IPS-15b (cell line): ENCODE measurements around the gene PTPN4.

ENCODE experiments used
- H3K27me3 ChIP-seq: one replicate; pipeline ENCODE4 v1.6.1; 2013; ENCODE audit warnings: low read length; ENCODE audit not compliant: control insufficient read depth, insufficient read depth
- H3K36me3 ChIP-seq: one replicate; pipeline ENCODE4 v1.6.1; 2013; ENCODE audit warnings: low read length; ENCODE audit not compliant: control insufficient read depth, insufficient read depth
- H3K4me1 ChIP-seq: one replicate; pipeline ENCODE4 v1.6.1; 2013; ENCODE audit warnings: mild to moderate bottlenecking, low read length; ENCODE audit not compliant: control insufficient read depth, insufficient read depth
- H3K4me3 ChIP-seq: one replicate; pipeline ENCODE4 v1.5.1; 2013; ENCODE audit warnings: low read depth, low read length
- H3K9ac ChIP-seq: one replicate; pipeline ENCODE4 v1.6.1; 2013; ENCODE audit warnings: low read depth, mild to moderate bottlenecking, low read length
- H3K9me3 ChIP-seq: one replicate; pipeline ENCODE4 v1.6.1; 2013; ENCODE audit warnings: mild to moderate bottlenecking, low read length; ENCODE audit not compliant: control insufficient read depth, insufficient read depth

The PTPN4 gene

DNA sequence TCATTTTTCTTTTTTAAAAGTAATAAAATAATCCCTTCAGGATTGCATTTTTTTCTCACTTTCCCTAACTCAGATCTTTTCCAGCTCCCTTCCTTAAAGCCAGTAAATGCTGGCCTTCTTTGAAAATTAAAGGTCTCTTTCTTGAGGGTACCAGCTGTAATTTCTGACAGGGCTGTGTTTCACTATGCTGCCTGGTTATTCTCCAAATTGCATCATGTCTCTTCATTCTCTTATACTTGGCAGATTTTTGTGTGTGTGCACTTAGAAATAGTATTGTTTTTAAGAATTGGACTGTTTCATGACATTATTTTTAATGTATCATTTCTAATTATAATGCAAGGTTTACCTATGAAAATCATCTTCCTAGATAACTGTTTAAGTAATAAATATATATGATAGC is 181.1 kb downstream of the PTPN4 start:
- H3K36me3 ChIP-seq, result no peaks in the 10 kb centered on the region
- no peaks in the 10 kb centered on the region for H3K9me3 ChIP-seq
- H3K4me3 ChIP-seq, result no peak overlapping the region
- H3K4me1 ChIP-seq, result no peaks in the 10 kb centered on the region
- H3K27me3 ChIP-seq, result no peaks in the 10 kb centered on the region
- no peak overlapping the region for H3K9ac ChIP-seq

DNA sequence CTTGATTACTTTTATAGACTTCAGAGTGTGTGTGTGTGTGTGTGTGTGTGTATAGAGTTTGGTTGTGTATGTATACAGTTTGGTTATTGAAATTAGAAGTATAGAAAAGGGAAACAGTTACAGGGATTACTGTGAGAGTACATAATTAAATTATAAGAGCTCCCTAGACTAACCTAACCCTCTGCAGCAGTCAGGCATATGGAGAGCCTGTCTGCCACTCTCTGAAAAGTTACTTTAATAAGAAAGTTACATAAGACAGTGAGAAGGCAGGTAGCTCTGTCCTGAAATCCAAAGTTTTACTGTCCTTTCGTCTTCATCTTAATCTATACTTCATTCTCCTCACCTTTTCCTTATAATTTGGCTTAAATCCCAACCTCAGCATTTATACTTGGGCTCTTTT is 181.7 kb downstream of the PTPN4 start:
- H3K27me3 ChIP-seq, result no peaks in the 10 kb centered on the region
- H3K36me3 ChIP-seq, result no peaks in the 10 kb centered on the region
- H3K4me3 ChIP-seq, result no peak overlapping the region
- no peaks in the 10 kb centered on the region for H3K4me1 ChIP-seq
- H3K9ac ChIP-seq, result no peak overlapping the region
- H3K9me3 ChIP-seq, result no peaks in the 10 kb centered on the region

DNA sequence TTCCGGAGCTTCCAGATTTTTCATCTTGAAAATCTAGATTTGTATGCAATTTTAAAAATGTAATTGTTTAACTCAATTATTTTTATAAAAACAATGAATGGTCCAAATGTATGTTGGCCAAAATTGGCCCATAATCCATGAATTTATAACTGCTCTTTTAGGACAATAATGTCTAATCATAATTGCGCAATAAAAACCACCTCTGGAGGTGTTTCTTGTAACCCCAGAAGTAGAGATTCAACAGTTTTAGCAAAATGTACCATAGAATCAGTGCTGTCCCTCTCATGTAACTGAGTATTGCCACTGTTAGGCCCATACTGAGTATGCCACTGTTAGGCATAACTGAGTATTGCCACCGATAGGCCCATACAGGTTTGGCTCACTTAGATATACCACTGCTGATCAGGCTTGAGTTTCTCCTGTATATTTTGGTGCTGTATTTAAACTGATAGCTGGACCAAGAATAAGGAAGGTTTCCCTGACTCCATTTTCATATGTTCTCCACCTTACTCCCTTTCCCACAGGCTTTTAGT is 182.3 kb downstream of the PTPN4 start:
- Histone ChIP-seq H3K4me1 (no peaks in the 10 kb centered on the region), H3K9ac (no peak overlapping the region), H3K9me3 (no peaks in the 10 kb centered on the region), H3K4me3 (no peak overlapping the region), H3K27me3 (no peaks in the 10 kb centered on the region), H3K36me3 (no peaks in the 10 kb centered on the region)

- no peak overlapping the region for H3K4me3 ChIP-seq
- no peaks in the 10 kb centered on the region for H3K9me3 ChIP-seq
- H3K27me3 ChIP-seq, result no peaks in the 10 kb centered on the region
- H3K4me1 ChIP-seq, result no peaks in the 10 kb centered on the region
- H3K9ac ChIP-seq, result no peak overlapping the region
- no peaks in the 10 kb centered on the region for H3K36me3 ChIP-seq
Measured at GRCh38 chr2:119943058-119943457, 183.3 kb downstream of the PTPN4 start.

DNA sequence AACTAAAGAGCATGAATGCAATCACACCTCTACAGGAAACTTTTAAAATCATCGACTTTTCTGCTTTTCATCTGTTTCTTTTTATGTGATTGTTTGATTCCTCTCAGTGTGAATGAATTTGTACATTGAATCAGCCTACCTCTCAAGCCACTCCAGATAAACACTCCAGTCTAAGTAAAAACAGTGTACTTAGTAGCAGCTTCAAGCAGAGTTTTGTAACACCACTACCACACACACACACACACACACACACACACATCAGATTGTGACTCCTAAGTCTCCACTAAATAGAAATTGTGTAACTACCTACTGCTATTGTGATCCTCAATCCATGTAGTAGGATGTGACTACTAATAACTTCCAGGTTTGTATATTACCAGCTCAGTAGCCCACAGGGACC is 187.8 kb downstream of the PTPN4 start:
- no peaks in the 10 kb centered on the region for H3K9me3 ChIP-seq
- H3K9ac ChIP-seq, result no peak overlapping the region

GRCh38 chr2:119950966-119951365 is 191.2 kb downstream of the PTPN4 start:
- peaks cover 12% of the 10 kb centered on the region for H3K36me3 ChIP-seq
- no peak overlapping the region for H3K9ac ChIP-seq
- no peaks in the 10 kb centered on the region for H3K27me3 ChIP-seq
- no peaks in the 10 kb centered on the region for H3K9me3 ChIP-seq
- H3K4me1 ChIP-seq, result no peaks in the 10 kb centered on the region
- H3K4me3 ChIP-seq, result no peak overlapping the region

More for the DNA sequence above, 187.8 kb downstream of the PTPN4 start:
- Histone ChIP-seq H3K4me1 (no peaks in the 10 kb centered on the region), H3K27me3 (no peaks in the 10 kb centered on the region), H3K4me3 (no peak overlapping the region), H3K36me3 (peaks cover under 1% of the 10 kb centered on the region)

DNA sequence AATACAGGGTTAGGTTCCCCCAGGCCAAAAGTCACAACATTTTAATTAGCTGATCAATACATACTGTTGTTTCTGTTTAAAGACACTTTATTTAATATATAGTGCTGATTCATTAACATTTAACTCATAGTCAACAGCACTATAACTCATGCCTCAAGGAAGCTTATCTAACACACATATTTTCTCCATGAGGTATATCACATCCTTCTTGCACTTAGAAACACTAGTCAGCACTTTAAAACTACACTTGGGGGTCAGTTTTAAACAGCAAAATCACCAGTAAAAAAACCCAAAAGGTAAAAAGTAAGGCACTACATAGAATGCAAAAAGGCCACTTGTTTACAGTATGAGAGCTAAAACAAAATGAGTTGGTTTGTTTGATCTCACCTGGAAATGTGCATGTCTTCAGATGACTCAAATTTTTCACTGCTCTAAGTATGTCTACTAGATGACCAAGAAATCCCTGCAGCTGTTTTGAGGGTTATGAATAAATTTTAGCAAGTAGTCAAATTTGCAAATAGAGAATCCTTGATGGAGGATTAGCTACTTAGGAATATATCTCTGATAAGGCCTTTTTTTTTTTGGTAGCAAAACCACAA is 199.0 kb downstream of the PTPN4 start:
- Histone ChIP-seq H3K27me3 (no peaks in the 10 kb centered on the region), H3K9me3 (peaks cover 3% of the 10 kb centered on the region), H3K9ac (no peak overlapping the region), H3K4me1 (no peaks in the 10 kb centered on the region), H3K36me3 (peaks cover 18% of the 10 kb centered on the region), H3K4me3 (no peak overlapping the region)

DNA sequence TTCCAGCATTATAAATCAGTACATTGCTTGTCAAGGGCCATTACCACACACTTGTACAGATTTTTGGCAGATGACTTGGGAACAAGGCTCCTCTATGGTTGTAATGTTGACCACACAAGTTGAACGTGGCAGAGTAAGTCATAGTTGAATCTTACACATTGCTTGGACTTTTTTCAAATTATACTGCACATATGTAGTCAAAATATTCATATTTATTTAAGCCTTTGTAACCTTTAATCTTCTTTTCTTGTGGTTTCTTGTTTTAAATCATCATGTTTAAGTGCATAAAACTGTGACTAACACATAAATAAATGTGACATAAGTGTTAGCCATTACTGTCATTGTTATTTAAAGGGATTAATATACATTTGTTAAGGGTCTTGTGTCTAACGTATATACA is 201.1 kb downstream of the PTPN4 start:
- no peaks in the 10 kb centered on the region for H3K27me3 ChIP-seq
- H3K9ac ChIP-seq, result no peak overlapping the region
- H3K9me3 ChIP-seq, result peaks cover 3% of the 10 kb centered on the region
- H3K4me3 ChIP-seq, result no peak overlapping the region
- no peaks in the 10 kb centered on the region for H3K4me1 ChIP-seq
- peaks cover 14% of the 10 kb centered on the region for H3K36me3 ChIP-seq

DNA sequence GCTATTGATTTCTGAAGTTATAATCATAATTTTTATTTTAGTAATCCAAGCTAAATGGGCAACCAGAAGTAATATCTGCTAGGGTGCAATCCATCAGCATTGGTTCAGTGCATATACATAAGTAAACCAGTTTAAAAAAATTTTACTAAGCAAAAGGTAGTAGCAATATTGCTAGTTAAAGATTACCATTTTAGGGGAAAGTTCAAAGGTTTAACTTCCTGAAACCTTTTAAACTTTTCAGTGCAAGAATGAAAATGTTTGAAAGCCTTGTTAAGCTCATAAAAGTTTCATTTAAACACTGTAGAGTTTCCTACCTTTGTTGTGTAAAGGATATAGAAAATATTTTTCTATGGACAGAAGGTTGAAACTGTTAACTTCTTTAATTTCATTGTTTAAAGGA is 222.2 kb downstream of the PTPN4 start:
- H3K27me3 ChIP-seq, result no peaks in the 10 kb centered on the region
- no peaks in the 10 kb centered on the region for H3K9me3 ChIP-seq
- H3K4me3 ChIP-seq, result no peak overlapping the region
- no peak overlapping the region for H3K9ac ChIP-seq
- H3K4me1 ChIP-seq, result no peaks in the 10 kb centered on the region
- no peaks in the 10 kb centered on the region for H3K36me3 ChIP-seq

DNA sequence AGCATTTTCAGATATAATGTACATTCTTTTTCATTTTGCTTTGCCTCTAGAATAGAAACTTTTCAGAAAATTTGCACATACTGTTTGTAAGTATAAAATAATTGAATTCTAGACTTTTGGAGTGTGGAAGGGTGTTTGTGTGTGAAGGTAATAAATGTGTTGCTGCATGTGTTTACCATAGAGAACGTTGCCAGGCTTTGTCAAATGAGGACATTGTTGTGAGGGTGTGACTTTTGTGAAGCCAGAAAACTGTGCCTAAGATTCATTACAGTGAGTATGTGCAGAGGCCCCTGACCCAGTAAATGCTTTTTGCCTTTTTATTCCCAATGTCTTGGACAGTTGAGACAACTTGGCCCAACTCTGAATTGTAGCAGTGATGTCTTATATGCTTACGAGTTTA is 222.8 kb downstream of the PTPN4 start:
- H3K27me3 ChIP-seq, result no peaks in the 10 kb centered on the region
- H3K36me3 ChIP-seq, result no peaks in the 10 kb centered on the region
- H3K9ac ChIP-seq, result no peak overlapping the region
- H3K9me3 ChIP-seq, result no peaks in the 10 kb centered on the region
- H3K4me3 ChIP-seq, result no peak overlapping the region
- no peaks in the 10 kb centered on the region for H3K4me1 ChIP-seq

DNA sequence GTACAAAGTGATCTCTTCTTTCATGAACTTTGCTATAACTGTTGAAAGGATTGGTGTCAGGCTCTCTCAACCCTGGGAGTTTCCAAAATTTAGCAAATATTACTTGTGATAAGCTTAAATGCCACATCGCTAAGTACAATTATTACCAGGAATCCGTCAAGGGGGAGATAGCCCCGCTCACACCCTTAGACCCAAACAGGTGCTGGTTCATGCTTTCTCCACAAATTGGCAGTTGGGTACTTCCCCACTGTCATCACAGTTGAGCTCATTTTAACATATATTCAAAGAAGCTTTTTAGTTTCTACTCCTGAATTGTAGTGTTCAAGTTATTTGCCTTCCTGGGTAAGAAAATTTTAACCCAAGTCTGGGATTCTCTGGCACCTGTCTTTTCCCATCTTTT is 223.4 kb downstream of the PTPN4 start:
- H3K36me3 ChIP-seq, result no peaks in the 10 kb centered on the region
- H3K4me3 ChIP-seq, result no peak overlapping the region
- no peak overlapping the region for H3K9ac ChIP-seq
- H3K4me1 ChIP-seq, result no peaks in the 10 kb centered on the region
- H3K27me3 ChIP-seq, result no peaks in the 10 kb centered on the region
- H3K9me3 ChIP-seq, result no peaks in the 10 kb centered on the region

GRCh38 chr2:119996148-119996547 is 236.4 kb downstream of the PTPN4 start:
- no peaks in the 10 kb centered on the region for H3K4me1 ChIP-seq
- H3K27me3 ChIP-seq, result no peaks in the 10 kb centered on the region
- no peak overlapping the region for H3K4me3 ChIP-seq
- H3K9ac ChIP-seq, result no peak overlapping the region
- no peaks in the 10 kb centered on the region for H3K9me3 ChIP-seq
- H3K36me3 ChIP-seq, result no peaks in the 10 kb centered on the region
